ENCODE measurements around the gene FCSK. TPM values are rescaled to one million over a fixed set of nuclear protein-coding genes. Genes with fewer than 3 reads are reported as not detected.
A peak's percentile ranks its signal among the peaks of the same experiment; 100 is the strongest.

FCSK gene
- total RNA-seq, 1 donor from 2014 or later = 21.8 TPM

- TF ChIP-seq CTCF (conservative IDR thresholded peaks at IDR 0.05; ENCODE audit: low read depth, low read length) = no peak
- no peak overlapping the region for H3K4me3 ChIP-seq (ENCODE audit: low read depth, low read length)
- no peak for DNase-seq (ENCODE audit: low read depth)
Observed at GRCh38 chr16:70422543-70422942, 31.9 kb upstream of the FCSK start.

GRCh38 chr16:70427786-70428177 lies 26.6 kb upstream of the FCSK start:
- H3K4me3 ChIP-seq (ENCODE audit: low read depth, low read length) = no peak overlapping the region
- TF ChIP-seq CTCF (conservative IDR thresholded peaks at IDR 0.05; ENCODE audit: low read depth, low read length) = no peak
- DNase-seq (ENCODE audit: low read depth) = no peak

- H3K4me3 ChIP-seq (ENCODE audit: low read depth, low read length) = no peak overlapping the region
- TF ChIP-seq CTCF (conservative IDR thresholded peaks at IDR 0.05; ENCODE audit: low read depth, low read length) = no peak
- DNase-seq (ENCODE audit: low read depth) = peak; percentile 74
Observed at GRCh38 chr16:70428178-70428998, 26.0 kb upstream of the FCSK start.

GRCh38 chr16:70429888-70430666 lies 24.3 kb upstream of the FCSK start:
- TF ChIP-seq CTCF (conservative IDR thresholded peaks at IDR 0.05; ENCODE audit: low read depth, low read length) = no peak
- DNase-seq (ENCODE audit: low read depth) = no peak
- H3K4me3 ChIP-seq (ENCODE audit: low read depth, low read length) = no peak overlapping the region

GRCh38 chr16:70430667-70431536 lies 23.5 kb upstream of the FCSK start:
- no peak for DNase-seq (ENCODE audit: low read depth)
- no peak for TF ChIP-seq CTCF (conservative IDR thresholded peaks at IDR 0.05; ENCODE audit: low read depth, low read length)
- H3K4me3 ChIP-seq (ENCODE audit: low read depth, low read length) = no peak overlapping the region

GRCh38 chr16:70432356-70432722 lies 22.1 kb upstream of the FCSK start:
- no peak overlapping the region for H3K4me3 ChIP-seq (ENCODE audit: low read depth, low read length)
- no peak for DNase-seq (ENCODE audit: low read depth)
- no peak for TF ChIP-seq CTCF (conservative IDR thresholded peaks at IDR 0.05; ENCODE audit: low read depth, low read length)

All from epithelial cell of proximal tubule (primary cell).